K562 (cell line): ENCODE results near the gene NOXRED1. TPM values are rescaled to one million over a fixed set of nuclear protein-coding genes. Genes with fewer than 3 reads are reported as not detected.

Experiments used
- ATAC-seq: fragments of 200-7000 bp; cut with Tn5 transposase; 3 replicates; pipeline ENCODE4 v1.9.1; 2020; ENCODE audit warnings: moderate library complexity
- BruUV-seq: library from RNA; stranded (reverse); fragments of 400-500 nt; replicated peaks from 2 replicates; lab custom pipeline; 2021; lab: Mats Ljungman, UMichigan
- CTCF ChIA-PET: fragments of 300-600 bp; formaldehyde crosslinking; extraction: SDS; loops from one replicate; lab custom pipeline; 2021; ENCODE audit warnings: low intra/inter-chr PET ratio; lab: Yijun Ruan, JAX
- POLR2A ChIA-PET: fragments of 300-600, 350-650 bp; sonication (Branson Sonifier 250); formaldehyde crosslinking; extraction: SDS; loops from one replicate; lab custom pipeline; 2021; ENCODE audit warnings: antibody characterized with exemption, inconsistent platforms; lab: Yijun Ruan, JAX
- DNase-seq, 4 experiments: peaks; one replicate each; pipeline versions ENCODE4 v3.0.0 to v3.0.0-alpha.2; 2011 to 2018; ENCODE audit warnings: low spot score in 3 of 4, mixed read lengths in 3 of 4; ENCODE audit errors: extremely low read depth in 1 of 4
- FAIRE-seq: peaks from 2 replicates; lab custom pipeline; 2011; peaks lifted over from hg19 to GRCh38; lab: Jason Lieb, UNC
- H2AFZ ChIP-seq: 2 replicates; pipeline ENCODE4 v1.6.0; 2011; ENCODE audit warnings: low read depth, low read length, control low read depth, inconsistent platforms
- H3K27ac ChIP-seq: fragments of 200-600 bp; 3 replicates; pipeline ENCODE4 v1.8.0; 2011; ENCODE audit warnings: low read depth, mild to moderate bottlenecking, control low read depth, inconsistent platforms, low read length, moderate library complexity, mixed read lengths; ENCODE audit errors: extremely low read depth
- H3K27me3 ChIP-seq, 2 experiments: fragments of 300-600 bp in 1 of 2; 2 replicates in 1 of 2; 3 replicates in 1 of 2; pipeline versions ENCODE4 v1.6.0 to v1.8.0; 2011; ENCODE audit warnings: inconsistent platforms in 2 of 2, low read length in 2 of 2, mild to moderate bottlenecking in 1 of 2, mixed read lengths in 1 of 2, moderate library complexity in 1 of 2; ENCODE audit not compliant: control insufficient read depth in 2 of 2, insufficient read depth in 2 of 2
- H3K36me3 ChIP-seq: fragments of 300-600 bp; 3 replicates; pipeline ENCODE4 v1.8.0; 2011; ENCODE audit warnings: mild to moderate bottlenecking, low read length, inconsistent platforms; ENCODE audit not compliant: control insufficient read depth, insufficient read depth
- H3K4me1 ChIP-seq, 2 experiments: fragments of 200-600 bp in 1 of 2; replicated peaks in 1 of 2; 2 replicates in 1 of 2; 3 replicates in 1 of 2; pipeline versions ENCODE4 v1.5.1 to v1.8.0; 2011; ENCODE audit warnings: inconsistent platforms in 2 of 2, low read length in 2 of 2, mild to moderate bottlenecking in 1 of 2, mixed read lengths in 1 of 2, moderate library complexity in 1 of 2; ENCODE audit not compliant: control insufficient read depth in 2 of 2, insufficient read depth in 2 of 2
- H3K4me2 ChIP-seq: 2 replicates; pipeline ENCODE4 v1.6.1; 2011; ENCODE audit warnings: low read length, control low read depth, inconsistent platforms, mixed read lengths; ENCODE audit not compliant: insufficient read depth
- H3K4me3 ChIP-seq: fragments of 200-600 bp; sonication (generic), shearing (Covaris generic); 2 replicates; pipeline ENCODE4 v1.5.1; 2016; ENCODE audit warnings: control low read depth, inconsistent platforms
- H3K79me2 ChIP-seq: fragments of 200-600 bp; 3 replicates; pipeline ENCODE4 v1.8.0; 2011; ENCODE audit warnings: low read length, inconsistent platforms; ENCODE audit not compliant: control insufficient read depth, insufficient read depth
- H3K9ac ChIP-seq, 2 experiments: 2 replicates each; pipeline versions ENCODE4 v1.6.0 to v1.6.1; 2011; ENCODE audit warnings: low read depth in 2 of 2, low read length in 2 of 2, control low read depth in 1 of 2, inconsistent platforms in 1 of 2, mild to moderate bottlenecking in 1 of 2, mixed read lengths in 1 of 2; ENCODE audit not compliant: insufficient read depth in 1 of 2
- H3K9me1 ChIP-seq: one replicate; pipeline ENCODE4 v1.6.0; 2011; ENCODE audit warnings: inconsistent platforms, mild to moderate bottlenecking, low read length, moderate library complexity; ENCODE audit not compliant: control insufficient read depth, insufficient read depth
- H3K9me3 ChIP-seq: replicated peaks from 2 replicates; pipeline ENCODE4 v1.5.1; 2011; ENCODE audit warnings: low read depth, low read length, inconsistent platforms; ENCODE audit not compliant: control insufficient read depth, insufficient read depth
- H4K20me1 ChIP-seq: replicated peaks from 2 replicates; pipeline ENCODE4 v1.6.1; 2011; ENCODE audit warnings: low read length, inconsistent platforms, mixed read lengths; ENCODE audit not compliant: control insufficient read depth, insufficient read depth
- ATF3 ChIP-seq, 2 experiments: fragments of 450-650 bp in 1 of 2; sonication (generic) in 1 of 2; formaldehyde crosslinking in 1 of 2; IDR thresholded peaks in 1 of 2; conservative IDR thresholded peaks in 1 of 2; 2 replicates each; pipeline versions ENCODE4 v1.6.1 to v1.8.1; 2016 to 2023; ENCODE audit warnings: mild to moderate bottlenecking in 2 of 2, moderate library complexity in 2 of 2, inconsistent platforms in 1 of 2, missing genetic modification reagents in 1 of 2
- BACH1 ChIP-seq: fragments of 200-800 bp; sonication (Bioruptor generic); IDR thresholded peaks from 2 replicates; pipeline ENCODE4 v1.6.1; 2016; ENCODE audit warnings: missing genetic modification characterization, missing compliant biosample characterization
- C11orf30 ChIP-seq: fragments of 450-650 bp; IDR thresholded peaks from 2 replicates; pipeline ENCODE4 v1.6.1; 2016; ENCODE audit warnings: low read depth, mild to moderate bottlenecking
- CEBPG ChIP-seq, 3 experiments: fragments of 200-800 bp in 1 of 3; sonication (Bioruptor generic) in 1 of 3; sonication (generic) in 1 of 3; formaldehyde crosslinking in 1 of 3; IDR thresholded peaks in 2 of 3; conservative IDR thresholded peaks in 1 of 3; 2 replicates each; pipeline versions ENCODE4 v1.6.1 to v1.8.0; 2016 to 2022; ENCODE audit warnings: missing compliant biosample characterization in 2 of 3, missing genetic modification characterization in 2 of 3, mild to moderate bottlenecking in 1 of 3, missing genetic modification reagents in 1 of 3
- DEAF1 ChIP-seq: fragments of 450-650 bp; formaldehyde crosslinking; IDR thresholded peaks from 2 replicates; pipeline ENCODE4 v1.4.0; 2020; ENCODE audit warnings: mild to moderate bottlenecking, moderate library complexity
- FUS ChIP-seq: fragments of 200-400 bp; formaldehyde crosslinking; optimal IDR thresholded peaks from 2 replicates; pipeline ENCODE3; 2017; ENCODE audit warnings: low read depth, low read length
- HLTF ChIP-seq: fragments of 450-650 bp; IDR thresholded peaks from 2 replicates; pipeline ENCODE4 v1.6.1; 2016
- HMBOX1 ChIP-seq: sonication (generic); IDR thresholded peaks from 2 replicates; pipeline ENCODE4 v1.6.1; 2016
- MAFG ChIP-seq: fragments of 450-650 bp; conservative IDR thresholded peaks from 2 replicates; pipeline ENCODE4 v1.6.1; 2016; ENCODE audit warnings: missing genetic modification characterization, missing compliant biosample characterization
- MCM5 ChIP-seq: fragments of 450-650 bp; IDR thresholded peaks from 2 replicates; pipeline ENCODE4 v1.6.1; 2016; ENCODE audit warnings: low read depth
- PHF8 ChIP-seq: fragments of 200-600 bp; sonication (generic); IDR thresholded peaks from 2 replicates; pipeline ENCODE4 v1.6.1; 2012; ENCODE audit warnings: mixed run types, mild to moderate bottlenecking, inconsistent platforms, low read length, moderate library complexity, borderline replicate concordance
- SOX6 ChIP-seq: fragments of 450-650 bp; IDR thresholded peaks from 2 replicates; pipeline ENCODE4 v1.6.1; 2014; ENCODE audit warnings: mild to moderate bottlenecking
- TARDBP ChIP-seq: fragments of 450-650 bp; IDR thresholded peaks from 2 replicates; pipeline ENCODE4 v1.6.1; 2016
- THRB ChIP-seq: fragments of 450-650 bp; formaldehyde crosslinking; conservative IDR thresholded peaks from 2 replicates; pipeline ENCODE4 v1.4.0; 2022; ENCODE audit warnings: mild to moderate bottlenecking, missing genetic modification characterization
- ZBED1 ChIP-seq: IDR thresholded peaks from 2 replicates; pipeline ENCODE4 v1.6.1; 2014
- ZBTB7A ChIP-seq: IDR thresholded peaks from 2 replicates; pipeline ENCODE4 v1.6.1; 2011; ENCODE audit warnings: low read depth, mild to moderate bottlenecking, low read length, moderate library complexity, borderline replicate concordance; ENCODE audit not compliant: control insufficient read depth
- WGBS: fragments of 100-300 bp; shearing (Covaris generic); methylation state at CpG from one replicate; pipeline ENCODE4 v1.1.6; 2016; ENCODE audit warnings: low coverage, mixed read lengths; ENCODE audit not compliant: insufficient coverage; ENCODE audit errors: missing lambda C conversion rate; 5-methylcytosine and 5-hydroxymethylcytosine counted together
- in situ Hi-C: fragments of 300-500 bp; cut with MboI; formaldehyde crosslinking; loops from 4 replicates; pipeline ENCODE4 v1.15.0; 2018; ENCODE audit warnings: inconsistent platforms, mixed read lengths
- intact Hi-C: fragments of 100-400 bp; cut with micrococcal nuclease; formaldehyde crosslinking; loops from 2 replicates; pipeline ENCODE4 v1.14.2; 2022
- polyA plus RNA-seq, 8 experiments: library from polyadenylated mRNA; depleted of rRNA in 4 of 8; stranded (reverse) in 5 of 8; unstranded in 3 of 8; fragments of >200 nt; fragmentation: Nextera tagmentation in 2 of 8; fragmentation: Illumina TruSeq in 1 of 8; extraction: Ambion mirVana in 2 of 8; extraction: Trizol in 1 of 8; gene quantifications; 2 replicates each; pipeline versions ENCODE4 v1.2.1 to v1.2.3, GENCODE V29; 2011 to 2014; ENCODE audit warnings: inconsistent platforms in 1 of 8, missing spikeins in 1 of 8
- total RNA-seq, 7 experiments: library from RNA; depleted of rRNA in 6 of 7; stranded (reverse); fragments of >200 nt in 6 of 7; fragmentation: Illumina TruSeq in 2 of 7; extraction: Trizol in 2 of 7; gene quantifications; 2 replicates each; pipeline versions ENCODE4 v1.2.1 to v1.2.3, GENCODE V29; 2011 to 2021; ENCODE audit warnings: low replicate concordance in 1 of 7

NOXRED1 gene
- total and polyA plus RNA-seq, 9 of the 15 experiments (the other 6 are each of a cell fraction or from before 2014, with no cell fraction given): 0.15 to 0.85 (median 0.30) TPM

- H3K27me3 ChIP-seq: no peaks in the 10 kb centered on the region
- H4K20me1 ChIP-seq: no peaks in the 10 kb centered on the region
- H2AFZ ChIP-seq: no peak overlapping the region
- CTCF ChIA-PET: no interaction called here
- in situ Hi-C loops: no loop called here
- FAIRE-seq: no peak
- POLR2A ChIA-PET: interaction anchor here (0.6 kb wide), 1 partner anchor 14 kb away, joined by 3 read pairs; the partner anchor contains the start of gene TMED8
- H3K4me2 ChIP-seq: no peak overlapping the region
- H3K4me1 ChIP-seq: no peaks in the 10 kb centered on the region
- no TSS peak for BruUV-seq
- DNase-seq: no peak
- H3K9ac ChIP-seq: no peak overlapping the region
- WGBS: 55% methylated on average over 4 of the region's 4 CpGs
- H3K9me1 ChIP-seq: no peaks in the 10 kb centered on the region
- no peaks in the 10 kb centered on the region for H3K36me3 ChIP-seq
- no peaks in the 10 kb centered on the region for H3K9me3 ChIP-seq
- H3K79me2 ChIP-seq: no peaks in the 10 kb centered on the region
- peak; percentile 67 for ATAC-seq
- intact Hi-C loops: no loop called here
- no peak overlapping the region for H3K27ac ChIP-seq
- H3K4me3 ChIP-seq: no peak overlapping the region
- no peak for TF ChIP-seq MCM5
- no peak for TF ChIP-seq PHF8
- peak; percentile 71 for TF ChIP-seq CEBPG (CRISPR knock-in tag; IDR thresholded peaks at IDR 0.05)
- TF ChIP-seq CEBPG (tag; conservative IDR thresholded peaks at IDR 0.05 in 1 of 2, IDR thresholded peaks at IDR 0.05 in 1 of 2): peak in 1 of 2 experiments; percentile 50; a peak in 1 of 4 replicates
- peak; percentile 12; the same call in 1 of the 2 replicates for TF ChIP-seq SOX6
- TF ChIP-seq DEAF1 (CRISPR knock-in tag): no peak
- TF ChIP-seq ATF3 (IDR thresholded peaks at IDR 0.05): peak; percentile 42; the same call in 1 of the 2 replicates
- TF ChIP-seq ATF3 (CRISPR knock-in tag; conservative IDR thresholded peaks at IDR 0.05): no peak
- no peak for TF ChIP-seq FUS
- no peak for TF ChIP-seq TARDBP
- peak; percentile 43; the same call in 1 of the 2 replicates for TF ChIP-seq C11orf30
- TF ChIP-seq THRB (CRISPR knock-in tag): no peak
- TF ChIP-seq ZBTB7A: no peak
- 0 out of 2 replicates have a peak, but pooled peaks have one; percentile 23 for TF ChIP-seq HMBOX1
- no peak for TF ChIP-seq ZBED1
- TF ChIP-seq BACH1 (tag): 0 out of 2 replicates have a peak, but pooled peaks have one; percentile 18
- TF ChIP-seq HLTF: no peak
- 0 out of 2 replicates have a peak, but pooled peaks have one; percentile 21 for TF ChIP-seq MAFG (tag)
Observed at GRCh38 chr14:77390188-77390587, 33.1 kb downstream of the NOXRED1 start.
